H1 (cell line): Measurements from ENCODE around the gene KCNE5. TPM values are rescaled to one million over a fixed set of nuclear protein-coding genes. Genes with fewer than 3 reads are reported as not detected.

Source experiments
- CTCF ChIA-PET: fragments of 300-600 bp; sonication (Branson Sonifier 250); formaldehyde crosslinking; loops from one replicate; lab custom pipeline; 2021; ENCODE audit not compliant: partially characterized antibody; lab: Charles Lee
- POLR2A ChIA-PET: fragments of 300-600 bp; sonication (Branson Sonifier 250); formaldehyde crosslinking; loops from one replicate; lab custom pipeline; 2021; ENCODE audit warnings: inconsistent platforms; ENCODE audit not compliant: partially characterized antibody; lab: Charles Lee
- DNase-seq, 2 experiments: peaks; one replicate each; pipeline versions ENCODE4 v3.0.0 to v3.0.0-alpha.2; 2010 to 2022; ENCODE audit warnings: low spot score in 2 of 2, low read depth in 1 of 2, mixed read lengths in 1 of 2
- FAIRE-seq: peaks from 2 replicates; lab custom pipeline; 2011; peaks lifted over from hg19 to GRCh38; lab: Jason Lieb, UNC
- H2AFZ ChIP-seq: 2 replicates; pipeline ENCODE4 v1.8.1; 2012; ENCODE audit warnings: low read length, inconsistent platforms
- H2AK5ac ChIP-seq: 2 replicates; pipeline ENCODE4 v1.6.1; 2013; ENCODE audit warnings: low read depth, low read length
- H2BK120ac ChIP-seq: replicated peaks from 2 replicates; pipeline ENCODE3; 2013; ENCODE audit warnings: low read depth, low read length, inconsistent platforms
- H2BK12ac ChIP-seq: 2 replicates; pipeline ENCODE4 v1.6.1; 2013; ENCODE audit warnings: low read depth, low read length
- H2BK15ac ChIP-seq: 2 replicates; pipeline ENCODE4 v1.6.1; 2013; ENCODE audit warnings: low read length
- H2BK20ac ChIP-seq: 2 replicates; pipeline ENCODE4 v1.6.1; 2013; ENCODE audit warnings: low read length
- H2BK5ac ChIP-seq: 2 replicates; pipeline ENCODE4 v1.6.1; 2013; ENCODE audit warnings: low read depth, low read length
- H3K14ac ChIP-seq: 2 replicates; pipeline ENCODE4 v1.6.1; 2013; ENCODE audit warnings: inconsistent platforms; ENCODE audit not compliant: insufficient read length
- H3K18ac ChIP-seq: 2 replicates; pipeline ENCODE4 v1.6.1; 2013; ENCODE audit warnings: low read length; ENCODE audit errors: extremely low read depth
- H3K23ac ChIP-seq: 2 replicates; pipeline ENCODE4 v1.6.1; 2013; ENCODE audit warnings: inconsistent platforms; ENCODE audit not compliant: insufficient read length
- H3K23me2 ChIP-seq: 2 replicates; pipeline ENCODE4 v1.6.1; 2013; ENCODE audit warnings: low read depth, low read length
- H3K27ac ChIP-seq: 2 replicates; pipeline ENCODE4 v1.6.1; 2011; ENCODE audit warnings: low read depth, low read length, inconsistent platforms
- H3K27me3 ChIP-seq, 4 experiments: replicated peaks in 1 of 4; 1 replicate in 1 of 4; 2 replicates in 3 of 4; pipeline versions ENCODE4 v1.6.1 to v1.8.1; 2011 to 2013; ENCODE audit warnings: low read length in 3 of 4, mild to moderate bottlenecking in 3 of 4, inconsistent platforms in 2 of 4, mixed read lengths in 2 of 4, moderate library complexity in 1 of 4; ENCODE audit not compliant: control insufficient read depth in 3 of 4, insufficient read depth in 3 of 4; ENCODE audit errors: extremely low read depth in 1 of 4
- H3K36me3 ChIP-seq, 4 experiments: 2 replicates each; pipeline versions ENCODE4 v1.6.1 to v1.8.1; 2011 to 2013; ENCODE audit warnings: mild to moderate bottlenecking in 4 of 4, low read length in 3 of 4, moderate library complexity in 2 of 4, control low read depth in 1 of 4, inconsistent platforms in 1 of 4; ENCODE audit not compliant: insufficient read depth in 4 of 4, control insufficient read depth in 2 of 4
- H3K4ac ChIP-seq: replicated peaks from 2 replicates; pipeline ENCODE3; 2013; ENCODE audit warnings: low read length, low read depth, mixed read lengths, inconsistent platforms; ENCODE audit not compliant: insufficient read length
- H3K4me1 ChIP-seq, 4 experiments: replicated peaks in 1 of 4; 1 replicate in 1 of 4; 2 replicates in 3 of 4; pipeline versions ENCODE4 v1.6.1 to v1.8.1; 2011 to 2013; ENCODE audit warnings: low read length in 3 of 4, inconsistent platforms in 2 of 4, mixed read lengths in 1 of 4; ENCODE audit not compliant: insufficient read depth in 4 of 4, control insufficient read depth in 3 of 4
- H3K4me2 ChIP-seq, 2 experiments: 2 replicates each; pipeline versions ENCODE4 v1.6.1 to v1.8.1; 2011 to 2013; ENCODE audit warnings: low read depth in 2 of 2, low read length in 2 of 2, control low read depth in 1 of 2, inconsistent platforms in 1 of 2, mild to moderate bottlenecking in 1 of 2; ENCODE audit not compliant: insufficient read depth in 1 of 2
- H3K4me3 ChIP-seq, 4 experiments: fragments of 200-600, 300-600 bp in 1 of 4; sonication (generic), shearing (Covaris generic), sonication (Bioruptor Twin) in 1 of 4; 2 replicates each; pipeline versions ENCODE4 v1.5.1 to v1.8.1; 2011 to 2016; ENCODE audit warnings: low read length in 4 of 4, low read depth in 3 of 4, control low read depth in 2 of 4, inconsistent platforms in 2 of 4, mild to moderate bottlenecking in 2 of 4, mixed read lengths in 1 of 4, moderate library complexity in 1 of 4; ENCODE audit not compliant: insufficient read depth in 2 of 4; ENCODE audit errors: extremely low read depth in 1 of 4
- H3K56ac ChIP-seq: replicated peaks from 2 replicates; pipeline ENCODE3; 2013; ENCODE audit warnings: low read depth, mild to moderate bottlenecking, mixed read lengths, low read length, inconsistent platforms; ENCODE audit not compliant: insufficient read length
- H3K79me1 ChIP-seq: 2 replicates; pipeline ENCODE4 v1.6.1; 2013; ENCODE audit warnings: low read depth, low read length, control low read depth
- H3K79me2 ChIP-seq, 2 experiments: 2 replicates each; pipeline versions ENCODE4 v1.6.1 to v1.8.1; 2012 to 2013; ENCODE audit warnings: low read length in 2 of 2, mild to moderate bottlenecking in 2 of 2, inconsistent platforms in 1 of 2; ENCODE audit not compliant: insufficient read depth in 2 of 2, control insufficient read depth in 1 of 2
- H3K9ac ChIP-seq, 4 experiments: replicated peaks in 1 of 4; 1 replicate in 1 of 4; 2 replicates in 3 of 4; pipeline versions ENCODE4 v1.6.1 to v1.8.1; 2011 to 2013; ENCODE audit warnings: low read depth in 3 of 4, low read length in 3 of 4, control low read depth in 2 of 4, mild to moderate bottlenecking in 2 of 4, moderate library complexity in 2 of 4, inconsistent platforms in 1 of 4; ENCODE audit errors: extremely low read depth in 1 of 4
- H3K9me3 ChIP-seq, 2 experiments: 2 replicates each; pipeline versions ENCODE4 v1.6.1 to v1.8.1; 2012 to 2013; ENCODE audit warnings: mild to moderate bottlenecking in 2 of 2, moderate library complexity in 2 of 2, control low read depth in 1 of 2, inconsistent platforms in 1 of 2, low read depth in 1 of 2, low read length in 1 of 2, mixed read lengths in 1 of 2; ENCODE audit not compliant: insufficient read depth in 2 of 2
- H4K20me1 ChIP-seq, 2 experiments: replicated peaks in 1 of 2; 2 replicates each; pipeline versions ENCODE3 to v1.8.1; 2011 to 2013; ENCODE audit warnings: inconsistent platforms in 2 of 2, low read length in 2 of 2, mild to moderate bottlenecking in 1 of 2; ENCODE audit not compliant: insufficient read depth in 2 of 2, control insufficient read depth in 1 of 2
- H4K5ac ChIP-seq: 2 replicates; pipeline ENCODE4 v1.6.1; 2013; ENCODE audit warnings: low read length, low read depth, mixed read lengths, inconsistent platforms; ENCODE audit not compliant: insufficient read length
- H4K8ac ChIP-seq: 2 replicates; pipeline ENCODE4 v1.8.0; 2013; ENCODE audit warnings: mild to moderate bottlenecking, moderate library complexity, low read length, inconsistent platforms; ENCODE audit not compliant: insufficient read depth; ENCODE audit errors: extremely low read depth
- H4K91ac ChIP-seq: replicated peaks from 2 replicates; pipeline ENCODE3; 2013; ENCODE audit warnings: low read length, mixed read lengths, inconsistent platforms; ENCODE audit not compliant: insufficient read length
- EP300 ChIP-seq, 2 experiments: IDR thresholded peaks; 1 replicate in 1 of 2; 2 replicates in 1 of 2; pipeline ENCODE4 v1.6.1; 2011 to 2012; ENCODE audit warnings: low read depth in 2 of 2, low read length in 2 of 2, mild to moderate bottlenecking in 2 of 2, borderline replicate concordance in 1 of 2, inconsistent platforms in 1 of 2, moderate library complexity in 1 of 2
- FOSL1 ChIP-seq: IDR thresholded peaks from 2 replicates; pipeline ENCODE4 v1.6.1; 2011; ENCODE audit warnings: mild to moderate bottlenecking, low read depth, low read length, moderate library complexity; ENCODE audit not compliant: insufficient read depth
- HDAC2 ChIP-seq, 2 experiments: fragments of 300-600 bp in 1 of 2; sonication (generic) in 1 of 2; IDR thresholded peaks; 2 replicates each; pipeline ENCODE4 v1.6.1; 2011 to 2012; ENCODE audit warnings: low read depth in 2 of 2, low read length in 2 of 2, mild to moderate bottlenecking in 2 of 2, moderate library complexity in 2 of 2, borderline replicate concordance in 1 of 2, inconsistent platforms in 1 of 2
- KDM4A ChIP-seq: IDR thresholded peaks from one replicate; pipeline ENCODE4 v1.7.1; 2012; ENCODE audit warnings: low read depth, mild to moderate bottlenecking, moderate library complexity, low read length, inconsistent platforms; ENCODE audit not compliant: severe bottlenecking
- POLR2A ChIP-seq, 2 experiments: IDR thresholded peaks; 1 replicate in 1 of 2; 2 replicates in 1 of 2; pipeline ENCODE4 v1.6.1; 2011; ENCODE audit warnings: low read depth in 2 of 2, low read length in 2 of 2, mild to moderate bottlenecking in 2 of 2; ENCODE audit errors: control extremely low read depth in 1 of 2
- POLR2AphosphoS5 ChIP-seq: IDR thresholded peaks from 2 replicates; pipeline ENCODE4 v1.6.1; 2011; ENCODE audit warnings: low read depth, low read length
- POU5F1 ChIP-seq: IDR thresholded peaks from 2 replicates; pipeline ENCODE4 v1.6.1; 2011; ENCODE audit warnings: low read depth, mild to moderate bottlenecking, low read length, moderate library complexity
- RFX5 ChIP-seq: IDR thresholded peaks from 2 replicates; pipeline ENCODE4 v1.6.1; 2011; ENCODE audit warnings: low read depth, low read length, improper control_type of control experiment, borderline replicate concordance
- SIN3A ChIP-seq, 2 experiments: IDR thresholded peaks in 1 of 2; conservative IDR thresholded peaks in 1 of 2; 2 replicates each; pipeline ENCODE4 v1.6.1; 2011 to 2012; ENCODE audit warnings: low read length in 2 of 2, improper control_type of control experiment in 1 of 2, low read depth in 1 of 2, mild to moderate bottlenecking in 1 of 2
- SIX5 ChIP-seq: IDR thresholded peaks from 2 replicates; pipeline ENCODE4 v1.6.1; 2011; ENCODE audit warnings: mild to moderate bottlenecking, low read depth, low read length
- SP1 ChIP-seq: IDR thresholded peaks from 2 replicates; pipeline ENCODE4 v1.6.1; 2011; ENCODE audit warnings: low read depth, low read length
- SRF ChIP-seq: IDR thresholded peaks from 2 replicates; pipeline ENCODE4 v1.6.1; 2011; ENCODE audit warnings: mild to moderate bottlenecking, low read depth, low read length, moderate library complexity
- TAF1 ChIP-seq: IDR thresholded peaks from 2 replicates; pipeline ENCODE4 v1.6.1; 2011; ENCODE audit warnings: mild to moderate bottlenecking, low read depth, low read length
- YY1 ChIP-seq: IDR thresholded peaks from 2 replicates; pipeline ENCODE4 v1.6.1; 2011; ENCODE audit warnings: low read depth, mild to moderate bottlenecking, low read length
- ZNF274 ChIP-seq: IDR thresholded peaks from 2 replicates; pipeline ENCODE4 v1.7.0; 2012; ENCODE audit warnings: low read length, borderline replicate concordance; ENCODE audit errors: extremely low read depth
- WGBS, 2 experiments: shearing (Covaris generic) in 1 of 2; methylation state at CpG; one replicate each; pipeline versions ENCODE4 v1.1.6 to v1.1.7; 2013 to 2015; ENCODE audit warnings: low lambda C conversion rate in 2 of 2, mixed read lengths in 2 of 2, inconsistent platforms in 1 of 2, low coverage in 1 of 2, missing lambda C conversion rate in 1 of 2; ENCODE audit not compliant: insufficient replicate concordance in 2 of 2, insufficient coverage in 1 of 2, insufficient read length in 1 of 2; ENCODE audit errors: extremely low coverage in 1 of 2, missing lambda C conversion rate in 1 of 2; 5-methylcytosine and 5-hydroxymethylcytosine counted together
- polyA plus RNA-seq, 7 experiments: library from polyadenylated mRNA; depleted of rRNA in 3 of 7; stranded (reverse) in 5 of 7; unstranded in 2 of 7; fragments of >200 nt in 5 of 7; fragments of 200-250 nt in 2 of 7; gene quantifications; 1 replicate in 5 of 7; 2 replicates in 1 of 7; 4 replicates in 1 of 7; pipeline versions ENCODE4 v1.2.1 to v1.2.3, GENCODE V29; 2011 to 2013; ENCODE audit warnings: missing spikeins in 2 of 7, mixed read lengths in 2 of 7
- total RNA-seq: library from RNA; stranded (reverse); fragmentation: NEBNext Ultra II Directional; extraction: Animal tissue kit (Norgen Biotek cat#: 25700); gene quantifications from 2 replicates; pipeline ENCODE4 v1.2.1, GENCODE V29; 2021

Gene KCNE5
- total and polyA plus RNA-seq, 2 of the 8 experiments (the other 6 are each of a cell fraction or from before 2014, with no cell fraction given), result 3.6 to 5.9 TPM

DNA sequence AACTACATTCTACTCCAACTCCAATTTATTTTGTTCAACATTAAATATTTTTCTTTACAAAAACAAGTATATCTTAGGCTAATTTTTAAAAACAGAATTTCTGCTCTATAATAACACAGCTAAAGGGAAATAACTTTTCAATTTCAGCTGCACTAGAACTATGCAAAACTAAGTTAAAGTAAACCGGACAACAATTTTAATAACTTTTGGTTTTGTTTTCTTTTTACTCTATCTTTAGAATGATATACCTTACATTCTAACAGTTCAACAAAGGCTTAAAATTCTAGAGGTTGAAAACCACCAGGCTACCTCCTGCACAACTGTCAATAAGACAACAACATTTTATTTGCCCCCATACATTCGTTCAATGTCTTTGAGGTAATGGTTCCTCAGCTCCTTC is 18.7 kb upstream of the KCNE5 start:
- no peak overlapping the region for H3K4ac ChIP-seq
- H2BK15ac ChIP-seq, result no peak overlapping the region
- no peak for FAIRE-seq
- H4K20me1 ChIP-seq, result no peaks in the 10 kb centered on the region
- H2BK20ac ChIP-seq, result no peak overlapping the region
- no peak overlapping the region for H4K5ac ChIP-seq
- no peaks in the 10 kb centered on the region for H3K27me3 ChIP-seq
- ChIA-PET CTCF (interaction anchor here (0.8 to 1.9 kb wide), 3 partner anchors 9 to 158 kb away, joined by 3 to 5 read pairs (median 4); no protein-coding TSS in a partner anchor), POLR2A (no interaction called here)
- no peaks in the 10 kb centered on the region for H3K4me1 ChIP-seq
- H3K56ac ChIP-seq, result no peak overlapping the region
- WGBS, 2 experiments, result 100% methylated on average over 1 of the region's 2 CpGs; no CpG with 5 or more reads in 1 of the 2 experiments
- no peak overlapping the region for H3K4me2 ChIP-seq
- no peak overlapping the region for H3K9ac ChIP-seq
- H3K23ac ChIP-seq, result no peak overlapping the region
- H2BK5ac ChIP-seq, result no peak overlapping the region
- H3K79me2 ChIP-seq, result no peaks in the 10 kb centered on the region
- H4K91ac ChIP-seq, result no peak overlapping the region
- H3K9me3 ChIP-seq, result peaks cover 0 to 4% of the 10 kb centered on the region in 2 experiments; a peak in 1 of 4 replicates
- no peaks in the 10 kb centered on the region for H3K36me3 ChIP-seq
- H2AFZ ChIP-seq, result no peak overlapping the region
- no peak overlapping the region for H3K4me3 ChIP-seq
- H3K14ac ChIP-seq, result no peak overlapping the region
- no peaks in the 10 kb centered on the region for H3K79me1 ChIP-seq
- no peaks in the 10 kb centered on the region for H3K23me2 ChIP-seq
- DNase-seq, result no peak
- H2AK5ac ChIP-seq, result no peak overlapping the region
- no peak overlapping the region for H3K18ac ChIP-seq
- no peak overlapping the region for H2BK12ac ChIP-seq
- no peak overlapping the region for H4K8ac ChIP-seq
- H2BK120ac ChIP-seq, result no peak overlapping the region
- no peak overlapping the region for H3K27ac ChIP-seq
- TF ChIP-seq POU5F1, result no peak
- TF ChIP-seq EP300 (IDR thresholded peaks at IDR 0.05; ENCODE audit: borderline replicate concordance in 1 of 2, low read depth in 2 of 2, low read length in 2 of 2), result no peak
- no peak for TF ChIP-seq HDAC2 (IDR thresholded peaks at IDR 0.05; ENCODE audit: borderline replicate concordance in 1 of 2, low read depth in 2 of 2, low read length in 2 of 2)
- TF ChIP-seq SIX5, result no peak
- no peak for TF ChIP-seq YY1
- no peak for TF ChIP-seq SP1
- TF ChIP-seq SIN3A (conservative IDR thresholded peaks at IDR 0.05 in 1 of 2, IDR thresholded peaks at IDR 0.05 in 1 of 2; ENCODE audit: low read depth in 1 of 2, low read length in 2 of 2), result no peak
- TF ChIP-seq SRF, result no peak
- no peak for TF ChIP-seq POLR2AphosphoS5
- no peak for TF ChIP-seq TAF1
- TF ChIP-seq FOSL1, result no peak
- TF ChIP-seq ZNF274, result no peak
- no peak for TF ChIP-seq RFX5
- no peak for TF ChIP-seq KDM4A
- no peak for TF ChIP-seq POLR2A (IDR thresholded peaks at IDR 0.05; ENCODE audit: control extremely low read depth in 1 of 2, low read depth in 2 of 2, low read length in 2 of 2)
